ENCODE data around the gene TRIP13. TPM values are rescaled to one million over a fixed set of nuclear protein-coding genes. Genes with fewer than 3 reads are reported as not detected.

Gene TRIP13
- total and polyA plus RNA-seq, 2 experiments from 2014 or later, result 42.5 to 44.8 TPM

- ATAC-seq (no peak), DNase-seq (ENCODE audit: low spot score) (no peak)
- H3K27me3 ChIP-seq (ENCODE audit: insufficient read depth), result no peaks in the 10 kb centered on the region
- no peaks in the 10 kb centered on the region; the same call in 1 of the 2 replicates for H4K20me1 ChIP-seq (replicated peaks; ENCODE audit: insufficient read depth)
- no peak overlapping the region for H3K27ac ChIP-seq (ENCODE audit: low read depth)
- Mint-ChIP-seq H3K9me3 (no peaks in the 10 kb centered on the region), H3K4me3 (no peak overlapping the region), H3K27me3 (ENCODE audit: insufficient read depth, low read depth, poor library complexity) (peaks cover 2% of the 10 kb centered on the region), H3K27ac (no peak overlapping the region), H3K36me3 (ENCODE audit: low read depth) (peaks cover 85% of the 10 kb centered on the region), H3K4me1 (no peaks in the 10 kb centered on the region; the same call in 2 of the 3 replicates)
- H2AFZ ChIP-seq, result no peak overlapping the region
- no peaks in the 10 kb centered on the region for H3K79me2 ChIP-seq (replicated peaks; ENCODE audit: insufficient read depth)
- no peak overlapping the region for H3K4me2 ChIP-seq
- TF ChIP-seq EZH2phosphoT487 (IDR thresholded peaks at IDR 0.05; ENCODE audit: unreplicated experiment) (no peak), NANOG (IDR thresholded peaks at IDR 0.05; ENCODE audit: borderline replicate concordance) (no peak), ZNF462 (CRISPR knock-in tag; IDR thresholded peaks at IDR 0.05) (no peak), CTCF (conservative IDR thresholded peaks at IDR 0.05; ENCODE audit: low read depth in 2 of 2) (no peak), STAT1 (IDR thresholded peaks at IDR 0.05; ENCODE audit: unreplicated experiment) (no peak), REST (IDR thresholded peaks at IDR 0.05; ENCODE audit: unreplicated experiment) (no peak), ZNF331 (CRISPR knock-in tag; IDR thresholded peaks at IDR 0.05; ENCODE audit: low read depth) (no peak)
- peaks cover 38% of the 10 kb centered on the region; the same call in 1 of the 2 replicates for H3K36me3 ChIP-seq (ENCODE audit: insufficient read depth)
- H3F3A ChIP-seq (replicated peaks; ENCODE audit: low read depth), result no peaks in the 10 kb centered on the region
- no peak overlapping the region for H3K4me3 ChIP-seq
- no peaks in the 10 kb centered on the region for H3K4me1 ChIP-seq (ENCODE audit: insufficient read depth)
- H3K9me2 ChIP-seq (ENCODE audit: insufficient read depth), result no peaks in the 10 kb centered on the region
Measured at GRCh38 chr5:911601-912000, 18.9 kb downstream of the TRIP13 start.
